Right atrium auricular region (tissue), 2 donors: Measurements from ENCODE around the gene IER3IP1. TPM values are rescaled to one million over a fixed set of nuclear protein-coding genes. Genes with fewer than 3 reads are reported as not detected.

Experiments used
- DNase-seq: peaks from one replicate; pipeline ENCODE4 v3.0.0-alpha.2; 2019; ENCODE audit warnings: low spot score
- H3K27ac ChIP-seq, 2 donors: fragments of 200-600 bp; sonication (generic); 1 replicate in 1 of 2; 2 replicates in 1 of 2; pipeline ENCODE4 v1.5.1; 2016 to 2019
- H3K27me3 ChIP-seq, 2 donors: fragments of 200-600 bp; sonication (generic); one replicate each; pipeline versions ENCODE4 v1.5.1 to v1.6.0; 2017 to 2019
- H3K36me3 ChIP-seq: fragments of 200-600 bp; sonication (generic); one replicate; pipeline ENCODE4 v1.5.1; 2016
- H3K4me1 ChIP-seq, 2 donors: fragments of 200-600 bp; sonication (generic); one replicate each; pipeline versions ENCODE4 v1.5.1 to v1.6.0; 2017 to 2019
- H3K4me3 ChIP-seq, 2 donors: fragments of 200-600 bp; sonication (generic); 1 replicate in 1 of 2; 2 replicates in 1 of 2; pipeline ENCODE4 v1.5.1; 2017 to 2019; ENCODE audit warnings: mild to moderate bottlenecking in 1 of 2, moderate library complexity in 1 of 2
- H3K9me3 ChIP-seq, 2 donors: fragments of 200-600 bp; sonication (generic); one replicate each; pipeline ENCODE4 v1.5.1; 2019
- total RNA-seq, 2 donors: library from RNA; depleted of rRNA; stranded (reverse); fragments of >200 nt; gene quantifications; one replicate each; pipeline ENCODE4 v1.1.0, GENCODE V29; 2016
- TF ChIP-seq, protein P1 (sequence below), 2 donors: fragments of 200-600 bp; sonication (generic); IDR thresholded peaks; one replicate each; pipeline ENCODE4 v1.5.1; 2019; ENCODE audit warnings: antibody characterized with exemption in 2 of 2

Gene IER3IP1, protein sequence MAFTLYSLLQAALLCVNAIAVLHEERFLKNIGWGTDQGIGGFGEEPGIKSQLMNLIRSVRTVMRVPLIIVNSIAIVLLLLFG
- 10 to 100 TPM in 1 of 2 donors, 1 to 10 TPM in 1; 9.7 to 15.5 TPM for total RNA-seq

DNA sequence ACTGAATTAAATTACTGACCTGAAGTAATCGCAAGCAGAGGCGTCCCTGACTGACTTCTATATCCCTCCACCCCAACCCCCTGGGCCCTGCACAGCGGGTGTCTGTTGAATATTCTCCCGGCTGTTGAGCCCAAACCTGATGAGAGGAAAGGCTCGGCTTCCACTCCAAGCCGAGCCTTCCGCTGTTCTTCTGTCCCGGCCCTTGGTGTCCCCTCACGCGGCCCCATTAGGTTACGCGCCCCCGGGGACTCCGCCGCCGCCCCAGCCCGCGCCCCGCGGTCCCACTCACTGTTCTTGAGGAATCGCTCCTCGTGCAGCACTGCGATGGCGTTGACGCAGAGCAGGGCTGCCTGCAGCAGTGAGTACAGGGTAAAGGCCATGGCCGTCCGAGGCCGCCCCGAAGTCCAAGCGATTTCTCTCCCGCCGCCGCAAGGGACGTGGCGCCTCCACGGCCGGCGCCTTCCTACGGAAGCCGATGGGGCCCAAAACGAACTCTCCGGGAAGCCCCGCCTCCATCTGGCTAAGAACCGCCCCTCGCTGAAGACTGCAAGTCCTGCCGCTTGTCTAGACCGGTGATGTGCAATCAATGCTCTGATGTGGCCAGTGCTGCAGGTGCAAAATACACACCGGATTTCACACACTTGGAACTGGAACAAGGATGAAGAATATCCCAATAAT is at the start of gene IER3IP1:
TSS of gene IER3IP1 (minus strand) at position 467 of the 678 bp plus-strand sequence. CDS start at position 380, 87 bp downstream.
- H3K36me3 ChIP-seq, result no peaks in the 10 kb centered on the region
- no peaks in the 10 kb centered on the region for H3K27me3 ChIP-seq
- peak within 1 kb of the TSS; percentile 82 to 89 for H3K4me3 ChIP-seq
- TF ChIP-seq, protein P1, sequence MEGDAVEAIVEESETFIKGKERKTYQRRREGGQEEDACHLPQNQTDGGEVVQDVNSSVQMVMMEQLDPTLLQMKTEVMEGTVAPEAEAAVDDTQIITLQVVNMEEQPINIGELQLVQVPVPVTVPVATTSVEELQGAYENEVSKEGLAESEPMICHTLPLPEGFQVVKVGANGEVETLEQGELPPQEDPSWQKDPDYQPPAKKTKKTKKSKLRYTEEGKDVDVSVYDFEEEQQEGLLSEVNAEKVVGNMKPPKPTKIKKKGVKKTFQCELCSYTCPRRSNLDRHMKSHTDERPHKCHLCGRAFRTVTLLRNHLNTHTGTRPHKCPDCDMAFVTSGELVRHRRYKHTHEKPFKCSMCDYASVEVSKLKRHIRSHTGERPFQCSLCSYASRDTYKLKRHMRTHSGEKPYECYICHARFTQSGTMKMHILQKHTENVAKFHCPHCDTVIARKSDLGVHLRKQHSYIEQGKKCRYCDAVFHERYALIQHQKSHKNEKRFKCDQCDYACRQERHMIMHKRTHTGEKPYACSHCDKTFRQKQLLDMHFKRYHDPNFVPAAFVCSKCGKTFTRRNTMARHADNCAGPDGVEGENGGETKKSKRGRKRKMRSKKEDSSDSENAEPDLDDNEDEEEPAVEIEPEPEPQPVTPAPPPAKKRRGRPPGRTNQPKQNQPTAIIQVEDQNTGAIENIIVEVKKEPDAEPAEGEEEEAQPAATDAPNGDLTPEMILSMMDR (IDR thresholded peaks at IDR 0.05), result peak in 1 of 2 donors; percentile 49
- peak within 1 kb of the TSS; percentile 78 to 84 for H3K27ac ChIP-seq
- no peaks in the 10 kb centered on the region for H3K9me3 ChIP-seq
- H3K4me1 ChIP-seq, result peaks cover 0 to 25% of the 10 kb centered on the region in 2 donors
- peak; percentile 93 for DNase-seq

DNA sequence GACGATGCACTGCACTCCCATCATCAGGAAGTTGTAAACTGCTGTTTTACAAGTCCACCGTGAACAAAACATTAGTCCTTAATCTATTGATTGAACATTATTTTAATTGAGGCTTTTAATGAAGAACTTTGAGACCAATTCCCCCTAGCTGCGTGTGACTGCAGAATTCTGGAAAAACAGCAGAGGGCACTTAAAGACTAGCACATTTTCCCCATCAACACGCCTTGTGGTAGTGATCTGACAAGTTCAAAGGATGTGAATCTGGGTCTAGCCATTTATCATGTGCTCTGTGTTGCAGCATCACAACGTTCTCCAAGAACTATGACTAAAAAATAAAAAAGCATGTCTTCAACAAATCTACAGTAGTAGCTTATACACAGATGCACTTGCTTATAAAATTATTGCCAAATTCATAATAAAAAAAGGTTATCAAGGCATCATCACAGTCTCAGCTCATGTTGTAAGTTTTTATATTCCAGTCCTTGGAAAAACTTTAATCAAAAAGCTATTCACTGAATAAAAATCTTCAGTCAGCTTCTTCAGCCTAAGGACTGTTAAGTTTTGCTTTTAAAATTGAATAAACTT is 39.5 kb upstream of the IER3IP1 start:
- Histone ChIP-seq H3K4me3 (no peak overlapping the region), H3K27ac (no peak overlapping the region), H3K36me3 (no peaks in the 10 kb centered on the region), H3K27me3 (no peaks in the 10 kb centered on the region), H3K9me3 (no peaks in the 10 kb centered on the region), H3K4me1 (no peaks in the 10 kb centered on the region)
- TF ChIP-seq, protein P1 (IDR thresholded peaks at IDR 0.05), result peak; percentile 43 to 72
- no peak for DNase-seq

DNA sequence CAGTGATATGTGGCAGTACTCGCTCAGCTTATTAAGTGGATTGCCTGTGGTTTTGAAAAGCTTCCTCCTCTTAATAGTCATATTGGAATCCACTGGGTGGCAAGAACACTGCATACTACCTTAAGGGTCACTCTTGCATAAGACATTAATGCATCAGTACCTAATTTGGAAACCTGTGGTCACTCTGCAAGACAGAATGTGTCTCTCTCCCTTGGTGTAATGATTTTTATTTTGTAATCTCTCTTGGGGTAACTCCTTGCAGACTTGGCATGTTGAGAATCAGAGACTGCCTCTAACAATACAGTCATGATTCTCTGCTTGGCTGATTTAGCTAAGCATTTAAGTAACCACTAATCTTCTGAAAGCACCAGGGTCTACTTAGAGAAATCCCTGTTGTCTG is 33.0 kb upstream of the IER3IP1 start:
- peaks cover 0 to 6% of the 10 kb centered on the region in 2 donors for H3K4me1 ChIP-seq
- DNase-seq, result no peak
- H3K9me3 ChIP-seq, result no peaks in the 10 kb centered on the region
- H3K4me3 ChIP-seq, result no peak overlapping the region
- no peak overlapping the region for H3K27ac ChIP-seq
- TF ChIP-seq, protein P1 (IDR thresholded peaks at IDR 0.05), result no peak
- H3K36me3 ChIP-seq, result no peaks in the 10 kb centered on the region
- no peaks in the 10 kb centered on the region for H3K27me3 ChIP-seq

DNA sequence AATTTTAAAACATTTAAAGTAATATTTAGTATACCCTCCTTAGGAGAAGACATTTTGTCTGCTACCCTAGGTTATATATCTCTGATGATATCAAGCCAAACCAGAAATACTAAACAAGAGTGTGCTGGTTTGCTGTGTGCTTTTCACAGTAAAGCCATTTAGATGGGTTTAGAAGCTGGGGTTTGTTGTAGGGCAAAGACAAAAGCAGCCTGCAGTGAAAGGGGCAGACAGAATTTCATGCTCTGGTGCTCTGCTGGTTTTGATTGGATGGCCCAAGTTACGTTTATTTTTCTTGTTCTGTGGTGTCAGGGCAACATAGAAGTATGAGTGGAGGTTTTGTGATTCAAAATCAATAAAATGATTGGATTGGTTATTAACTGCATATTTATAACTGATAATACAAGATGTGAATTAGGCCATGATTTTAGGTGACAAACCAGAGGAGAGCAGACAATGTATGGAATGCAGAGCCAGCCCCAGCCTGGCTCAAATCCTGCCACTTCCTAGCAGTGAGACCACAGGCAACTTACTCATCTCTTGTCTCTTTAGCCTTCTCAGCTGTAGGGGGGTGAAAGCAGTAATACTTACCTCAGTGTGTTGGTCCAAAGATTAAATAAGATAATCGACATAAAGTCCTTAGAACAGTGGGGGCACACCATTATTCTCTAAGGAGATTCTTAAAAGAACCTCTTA is 30.9 kb upstream of the IER3IP1 start:
- TF ChIP-seq, protein P1 (IDR thresholded peaks at IDR 0.05), result no peak
- Histone ChIP-seq H3K27me3 (no peaks in the 10 kb centered on the region), H3K4me1 (peaks cover 0 to 6% of the 10 kb centered on the region in 2 donors), H3K27ac (no peak overlapping the region), H3K36me3 (no peaks in the 10 kb centered on the region), H3K9me3 (no peaks in the 10 kb centered on the region), H3K4me3 (no peak overlapping the region)
- DNase-seq, result no peak

DNA sequence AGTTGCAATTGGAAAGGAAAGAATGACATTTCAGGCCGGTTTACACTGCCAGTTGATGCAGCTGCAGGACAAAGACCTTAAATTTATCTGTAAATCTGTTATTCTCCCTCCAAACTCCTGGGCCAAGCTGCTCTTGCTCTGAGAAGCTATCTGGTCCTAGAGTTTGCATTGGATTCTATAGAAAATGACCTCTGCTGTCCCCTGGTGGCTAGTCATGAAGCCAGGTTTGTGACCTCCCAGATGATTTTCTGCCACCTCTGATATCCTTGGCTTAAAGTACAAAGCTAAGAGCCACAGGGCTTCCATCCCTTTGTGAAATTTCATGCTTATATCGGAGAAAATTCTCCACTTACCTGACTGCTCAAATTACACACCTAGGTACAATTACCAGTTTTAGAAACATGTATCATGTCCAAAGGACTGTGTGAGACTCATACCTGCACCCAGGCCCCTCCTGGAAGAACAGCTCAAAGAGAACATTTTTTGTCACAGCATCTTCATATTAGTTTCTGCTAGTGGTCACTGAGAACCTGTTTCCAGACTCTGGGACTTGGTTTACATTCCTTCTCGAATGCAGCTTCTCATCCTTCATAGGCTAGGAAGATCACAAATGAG is 28.9 kb upstream of the IER3IP1 start:
- no peaks in the 10 kb centered on the region for H3K27me3 ChIP-seq
- peaks cover 0 to 6% of the 10 kb centered on the region in 2 donors for H3K4me1 ChIP-seq
- no peaks in the 10 kb centered on the region for H3K36me3 ChIP-seq
- no peak overlapping the region for H3K4me3 ChIP-seq
- DNase-seq, result no peak
- H3K9me3 ChIP-seq, result no peaks in the 10 kb centered on the region
- TF ChIP-seq, protein P1 (IDR thresholded peaks at IDR 0.05), result peak; percentile 67 to 82
- H3K27ac ChIP-seq, result no peak overlapping the region
